Uterus (tissue), 4 donors: ENCODE results near the gene KLK7. TPM values are rescaled to one million over a fixed set of nuclear protein-coding genes. Genes with fewer than 3 reads are reported as not detected.

Source experiments
- DNase-seq, 2 donors: peaks; one replicate each; pipeline ENCODE4 v3.0.0-alpha.2; 2019 to 2020
- H3K27ac ChIP-seq, 2 donors: fragments of 200-600 bp; sonication (generic); 1 replicate in 1 of 2; 2 replicates in 1 of 2; pipeline ENCODE4 v1.5.1; 2016 to 2018
- H3K27me3 ChIP-seq, 2 donors: fragments of 200-600 bp; sonication (generic); one replicate each; pipeline ENCODE4 v1.5.1; 2018 to 2019; ENCODE audit warnings: control low read depth in 1 of 2
- H3K36me3 ChIP-seq, 2 donors: fragments of 200-600 bp; sonication (generic); one replicate each; pipeline ENCODE4 v1.5.1; 2019; ENCODE audit warnings: control low read depth in 1 of 2
- H3K4me1 ChIP-seq, 2 donors: fragments of 200-600 bp; sonication (generic); one replicate each; pipeline ENCODE4 v1.5.1; 2018 to 2019; ENCODE audit warnings: control low read depth in 1 of 2
- H3K4me3 ChIP-seq, 2 donors: fragments of 200-600 bp; sonication (generic); 1 replicate in 1 of 2; 2 replicates in 1 of 2; pipeline ENCODE4 v1.5.1; 2018 to 2019; ENCODE audit warnings: mild to moderate bottlenecking in 1 of 2
- H3K9me3 ChIP-seq, 2 donors: fragments of 200-600 bp; sonication (generic); one replicate each; pipeline ENCODE4 v1.5.1; 2019; ENCODE audit warnings: control low read depth in 1 of 2
- POLR2A ChIP-seq, 2 donors: fragments of 450-650 bp; IDR thresholded peaks; one replicate each; pipeline ENCODE4 v1.6.1; 2016; ENCODE audit warnings: antibody characterized with exemption in 2 of 2, mild to moderate bottlenecking in 1 of 2, moderate library complexity in 1 of 2
- intact Hi-C: fragments of 100-400 bp; cut with DNase I; formaldehyde crosslinking; loops from one replicate; pipeline ENCODE4 v1.15.1; 2023; ENCODE audit warnings: low total_unique reads
- total RNA-seq, 4 donors: library from RNA; depleted of rRNA in 3 of 4; stranded (reverse); fragments of >200 nt in 3 of 4; gene quantifications; one replicate each; pipeline versions ENCODE4 v1.1.0 to v1.2.4, GENCODE V29; 2014 to 2023
- TF ChIP-seq, protein P1 (sequence below), 4 experiments: fragments of 200-600 bp in 2 of 4; fragments of 450-650 bp in 2 of 4; sonication (generic) in 2 of 4; IDR thresholded peaks; one replicate each; pipeline ENCODE4 v1.5.1; 2016 to 2019; ENCODE audit warnings: antibody characterized with exemption in 4 of 4, mild to moderate bottlenecking in 2 of 4, moderate library complexity in 1 of 4
- donor health status: DM: yes; HTN: yes; CAD: no.

KLK7 gene
- 1 to 10 TPM in 1 of 4 donors, under 1 TPM in 1, not detected in 2; 0.14 to 1.1 TPM for total RNA-seq

DNA sequence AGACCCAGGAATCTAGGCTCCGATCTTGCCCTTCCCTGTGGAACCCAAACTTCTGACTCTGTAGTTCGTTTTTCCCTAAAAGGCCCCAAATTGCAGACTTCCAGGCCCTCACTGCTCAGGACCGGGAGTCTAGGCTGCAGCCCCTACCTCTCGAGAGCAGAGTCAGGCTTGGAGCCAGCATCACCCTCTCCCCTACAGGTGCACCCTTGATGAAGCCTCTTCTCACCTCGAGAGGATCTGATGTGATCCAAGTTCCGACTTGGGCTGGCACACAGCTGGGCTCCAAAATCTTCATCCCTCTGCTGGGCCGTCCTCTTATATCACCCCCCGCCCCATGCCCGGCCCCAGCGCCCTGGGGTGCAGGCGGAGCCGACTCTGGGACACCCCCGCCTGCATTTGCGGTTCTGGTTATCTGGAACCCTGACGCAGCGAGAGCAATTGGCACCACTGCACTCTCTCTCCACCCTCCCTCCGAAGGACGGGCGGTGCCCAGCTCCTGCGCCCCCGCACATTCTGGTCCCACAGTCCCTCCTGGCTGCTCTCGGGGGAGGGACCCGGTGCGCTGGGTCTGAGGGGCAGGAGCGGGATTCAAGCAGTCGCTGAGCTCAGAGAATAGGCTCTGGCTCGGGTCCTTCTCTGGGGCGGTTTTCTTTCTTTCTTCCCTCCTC, at the start of gene KLK7:
Gene KLK7 (minus strand): TSS at position 293 of the 668 bp plus-strand sequence. CDS start 1,518 bp downstream, outside the sequence.
- TF ChIP-seq, protein P1, sequence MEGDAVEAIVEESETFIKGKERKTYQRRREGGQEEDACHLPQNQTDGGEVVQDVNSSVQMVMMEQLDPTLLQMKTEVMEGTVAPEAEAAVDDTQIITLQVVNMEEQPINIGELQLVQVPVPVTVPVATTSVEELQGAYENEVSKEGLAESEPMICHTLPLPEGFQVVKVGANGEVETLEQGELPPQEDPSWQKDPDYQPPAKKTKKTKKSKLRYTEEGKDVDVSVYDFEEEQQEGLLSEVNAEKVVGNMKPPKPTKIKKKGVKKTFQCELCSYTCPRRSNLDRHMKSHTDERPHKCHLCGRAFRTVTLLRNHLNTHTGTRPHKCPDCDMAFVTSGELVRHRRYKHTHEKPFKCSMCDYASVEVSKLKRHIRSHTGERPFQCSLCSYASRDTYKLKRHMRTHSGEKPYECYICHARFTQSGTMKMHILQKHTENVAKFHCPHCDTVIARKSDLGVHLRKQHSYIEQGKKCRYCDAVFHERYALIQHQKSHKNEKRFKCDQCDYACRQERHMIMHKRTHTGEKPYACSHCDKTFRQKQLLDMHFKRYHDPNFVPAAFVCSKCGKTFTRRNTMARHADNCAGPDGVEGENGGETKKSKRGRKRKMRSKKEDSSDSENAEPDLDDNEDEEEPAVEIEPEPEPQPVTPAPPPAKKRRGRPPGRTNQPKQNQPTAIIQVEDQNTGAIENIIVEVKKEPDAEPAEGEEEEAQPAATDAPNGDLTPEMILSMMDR (IDR thresholded peaks at IDR 0.05), result no peak
- TF ChIP-seq POLR2A (IDR thresholded peaks at IDR 0.05), result no peak
- Histone ChIP-seq H3K36me3 (no peaks in the 10 kb centered on the region), H3K27me3 (peaks cover 0 to 4% of the 10 kb centered on the region in 2 donors), H3K27ac (no peak within 1 kb of the TSS), H3K4me1 (no peaks in the 10 kb centered on the region), H3K9me3 (no peaks in the 10 kb centered on the region), H3K4me3 (no peak within 1 kb of the TSS)
- no peak for DNase-seq
- intact Hi-C loops, result no loop called here

DNA sequence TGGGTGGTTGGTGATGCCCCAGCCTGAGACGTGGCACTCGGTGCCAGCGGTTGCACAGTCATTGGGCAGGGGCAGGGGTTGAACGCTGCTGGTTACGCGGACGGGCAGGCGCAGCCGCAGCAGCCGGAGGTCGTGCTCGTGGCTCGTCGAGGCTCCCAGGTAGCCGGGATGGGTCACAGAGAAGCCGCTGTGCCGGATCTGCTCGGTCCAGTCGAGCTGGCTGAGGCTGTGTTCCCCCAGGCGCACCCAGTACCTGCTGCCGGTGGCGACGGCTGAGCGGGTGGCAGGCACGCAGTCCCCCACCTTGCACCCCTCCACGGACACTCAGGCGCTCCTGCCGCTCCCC, 48.1 kb upstream of the KLK7 start:
- intact Hi-C loops, result no loop called here
- Histone ChIP-seq H3K9me3 (no peaks in the 10 kb centered on the region), H3K27me3 (no peaks in the 10 kb centered on the region), H3K4me1 (no peaks in the 10 kb centered on the region), H3K36me3 (no peaks in the 10 kb centered on the region), H3K27ac (no peak overlapping the region), H3K4me3 (no peak overlapping the region)
- no peak for DNase-seq
- TF ChIP-seq, protein P1 (IDR thresholded peaks at IDR 0.05), result no peak
- TF ChIP-seq POLR2A (IDR thresholded peaks at IDR 0.05), result no peak

DNA sequence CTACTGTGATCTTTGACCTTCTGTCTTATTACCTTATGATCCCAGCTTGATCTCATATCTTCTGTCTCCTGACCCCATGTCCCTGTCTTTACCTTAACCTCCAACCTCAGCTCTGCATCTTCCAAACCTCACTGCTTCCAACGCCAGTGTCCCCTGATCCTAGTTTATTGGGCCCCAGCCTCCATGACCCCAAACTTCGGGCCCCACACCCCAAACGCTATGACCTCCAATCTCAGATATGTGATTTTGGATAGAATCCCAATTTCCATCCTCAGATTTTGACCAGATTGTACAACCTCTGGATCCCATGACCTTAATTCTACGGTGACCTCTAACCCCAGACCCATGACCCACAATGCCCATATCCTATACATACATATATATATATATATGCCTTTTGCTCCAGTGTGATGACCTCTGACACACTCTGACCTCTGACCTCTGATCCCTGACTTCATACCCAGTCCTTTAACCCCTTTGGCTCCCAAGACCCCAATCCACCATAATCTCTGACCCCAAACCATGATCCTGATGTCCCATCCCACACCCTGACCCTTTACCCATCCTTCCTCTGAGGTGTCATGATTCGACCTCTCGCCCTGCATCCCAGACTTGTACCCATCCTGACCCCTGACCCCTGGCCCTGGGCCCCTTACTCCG, 47.6 kb upstream of the KLK7 start:
- TF ChIP-seq, protein P1 (IDR thresholded peaks at IDR 0.05), result no peak
- TF ChIP-seq POLR2A (IDR thresholded peaks at IDR 0.05), result no peak
- DNase-seq, result no peak
- Histone ChIP-seq H3K36me3 (no peaks in the 10 kb centered on the region), H3K4me1 (no peaks in the 10 kb centered on the region), H3K4me3 (no peak overlapping the region), H3K27me3 (peaks cover 0 to 2% of the 10 kb centered on the region in 2 donors), H3K27ac (no peak overlapping the region), H3K9me3 (no peaks in the 10 kb centered on the region)
- intact Hi-C loops, result no loop called here

DNA sequence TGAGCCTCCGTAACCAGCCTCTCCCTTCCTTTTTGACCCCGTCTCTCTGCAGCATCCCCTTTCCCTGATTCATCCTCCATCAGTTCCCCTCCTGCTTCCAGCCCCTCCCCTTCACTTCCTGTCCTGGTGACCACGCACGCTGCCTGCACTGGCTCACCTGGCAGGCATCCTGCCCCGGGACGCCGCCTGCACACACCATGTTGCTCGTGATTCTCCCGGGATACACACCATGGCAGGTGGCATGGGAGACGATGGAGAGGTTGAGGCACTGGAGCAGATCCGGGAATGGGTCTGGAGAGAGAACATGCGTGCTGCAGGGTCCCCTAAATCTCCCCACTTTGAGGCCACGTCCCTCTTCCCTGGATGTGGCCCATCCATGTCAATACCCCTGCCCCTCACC, 46.9 kb upstream of the KLK7 start:
- no peak for DNase-seq
- intact Hi-C loops, result no loop called here
- H3K27ac ChIP-seq, result no peak overlapping the region
- no peaks in the 10 kb centered on the region for H3K36me3 ChIP-seq
- no peak for TF ChIP-seq POLR2A (IDR thresholded peaks at IDR 0.05)
- TF ChIP-seq, protein P1 (IDR thresholded peaks at IDR 0.05), result no peak
- H3K9me3 ChIP-seq, result no peaks in the 10 kb centered on the region
- H3K4me1 ChIP-seq, result no peaks in the 10 kb centered on the region
- peaks cover 0 to 6% of the 10 kb centered on the region in 2 donors for H3K27me3 ChIP-seq
- H3K4me3 ChIP-seq, result no peak overlapping the region

DNA sequence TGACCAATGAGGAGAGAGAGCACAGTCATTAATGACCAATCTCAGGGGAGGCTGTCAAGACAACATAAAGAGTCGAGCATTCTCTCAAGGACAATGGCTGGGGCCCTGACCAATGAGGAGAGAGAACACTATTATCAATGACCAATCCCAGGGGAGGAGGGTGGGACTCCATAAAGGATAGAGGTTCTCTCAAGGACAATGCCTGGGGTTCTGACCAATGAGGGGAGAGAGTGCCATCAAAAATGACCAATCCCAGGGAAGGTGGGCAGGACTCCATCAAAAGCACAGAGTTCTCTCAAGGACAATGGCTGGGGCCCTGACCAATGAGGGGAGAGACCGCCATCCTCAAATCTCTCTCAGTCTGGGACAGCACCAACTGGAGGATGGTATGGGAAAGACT, 46.0 kb upstream of the KLK7 start:
- no peak for DNase-seq
- Histone ChIP-seq H3K27ac (no peak overlapping the region), H3K9me3 (no peaks in the 10 kb centered on the region), H3K36me3 (no peaks in the 10 kb centered on the region), H3K4me3 (no peak overlapping the region), H3K4me1 (no peaks in the 10 kb centered on the region), H3K27me3 (peaks cover 0 to 6% of the 10 kb centered on the region in 2 donors)
- intact Hi-C loops, result loop anchor here (10.0 kb wide), 1 partner anchor 125 kb away; no protein-coding TSS in a partner anchor
- no peak for TF ChIP-seq POLR2A (IDR thresholded peaks at IDR 0.05)
- TF ChIP-seq, protein P1 (IDR thresholded peaks at IDR 0.05), result no peak
